HTERT RPE-1 (cell line): ENCODE measurements around the gene THBD.

Source experiments
- in situ Hi-C: fragments of 300-500 bp; cut with MboI; formaldehyde crosslinking; loops from 4 replicates; pipeline ENCODE4 v1.14.3; 2020; ENCODE audit warnings: low sequenced_read_pairs

Gene THBD

GRCh38 chr20:23049201-23050075 lies at the start of gene THBD:
THBD (minus strand) TSS chr20:23049672; CDS start chr20:23049504, 168 bp downstream.
- in situ Hi-C loops = no loop called here

GRCh38 chr20:23097636-23098580 lies 48.4 kb upstream of the THBD start:
- in situ Hi-C loops = no loop called here

- in situ Hi-C loops = no loop called here
Observed at GRCh38 chr20:23096986-23097520, 47.6 kb upstream of the THBD start.

- in situ Hi-C loops = no loop called here
Observed at GRCh38 chr20:23096097-23096496, 46.6 kb upstream of the THBD start.

GRCh38 chr20:23095499-23095898 lies 46.0 kb upstream of the THBD start:
- in situ Hi-C loops = no loop called here

- in situ Hi-C loops = no loop called here
Observed at GRCh38 chr20:23094927-23095326, 45.5 kb upstream of the THBD start.

GRCh38 chr20:23094213-23094896 lies 44.9 kb upstream of the THBD start:
- in situ Hi-C loops = no loop called here

GRCh38 chr20:23093613-23094012 lies 44.1 kb upstream of the THBD start:
- in situ Hi-C loops = no loop called here

- in situ Hi-C loops = no loop called here
Observed at GRCh38 chr20:23092861-23093495, 43.5 kb upstream of the THBD start.

- in situ Hi-C loops = no loop called here
Observed at GRCh38 chr20:23092384-23092756, 42.9 kb upstream of the THBD start.

GRCh38 chr20:23091721-23092383 lies 42.4 kb upstream of the THBD start:
- in situ Hi-C loops = no loop called here

GRCh38 chr20:23090878-23091277 lies 41.4 kb upstream of the THBD start:
- in situ Hi-C loops = no loop called here

- in situ Hi-C loops = no loop called here
Observed at GRCh38 chr20:23090147-23090546, 40.7 kb upstream of the THBD start.

- in situ Hi-C loops = no loop called here
Observed at GRCh38 chr20:23088866-23089265, 39.4 kb upstream of the THBD start.

GRCh38 chr20:23087587-23088251 lies 38.2 kb upstream of the THBD start:
- in situ Hi-C loops = no loop called here

- in situ Hi-C loops = no loop called here
Observed at GRCh38 chr20:23086931-23087411, 37.5 kb upstream of the THBD start.

- in situ Hi-C loops = no loop called here
Observed at GRCh38 chr20:23086056-23086566, 36.6 kb upstream of the THBD start, which contains the start of gene CD93. CD93 (minus strand) TSS chr20:23086324; CDS start chr20:23086192, 132 bp downstream.

- in situ Hi-C loops = no loop called here
Observed at GRCh38 chr20:23085436-23086055, 36.1 kb upstream of the THBD start.
